Natural killer cell treated with Interleukin-12 subunit alpha and Interleukin-12 subunit beta and Interleukin-15 and Interleukin-18, amount 100 ng/mL, for 72 hours (primary cell): Measurements from ENCODE around the gene BCR. TPM values are rescaled to one million over a fixed set of nuclear protein-coding genes. Genes with fewer than 3 reads are reported as not detected.

Experiments used
- ATAC-seq, 2 donors: fragments of 150-1000 bp; cut with Tn5 transposase in 1 of 2; sonication (Bioruptor Pico), chemical (Tn5 transposase) in 1 of 2; 2 replicates each; pipeline ENCODE4 v1.10.0; 2021
- DNase-seq: peaks from one replicate; pipeline ENCODE4 v3.0.0; 2022; ENCODE audit warnings: low spot score
- H3K27ac Mint-ChIP-seq, 2 donors: 1 replicate in 1 of 2; 2 replicates in 1 of 2; pipeline ENCODE4 v1.8.0; 2022; ENCODE audit warnings: mixed read lengths in 2 of 2, mild to moderate bottlenecking in 1 of 2, moderate library complexity in 1 of 2
- H3K27me3 Mint-ChIP-seq, 2 donors: 1 replicate in 1 of 2; 2 replicates in 1 of 2; pipeline ENCODE4 v1.8.0; 2022; ENCODE audit warnings: mixed read lengths in 2 of 2
- H3K36me3 Mint-ChIP-seq: one replicate; pipeline ENCODE4 v1.8.0; 2022; ENCODE audit warnings: mixed read lengths
- H3K4me1 Mint-ChIP-seq, 2 donors: 1 replicate in 1 of 2; 2 replicates in 1 of 2; pipeline ENCODE4 v1.8.0; 2022; ENCODE audit warnings: low read depth in 2 of 2, mixed read lengths in 2 of 2, mild to moderate bottlenecking in 1 of 2
- H3K4me3 Mint-ChIP-seq: one replicate; pipeline ENCODE4 v1.8.0; 2022; ENCODE audit warnings: mixed read lengths
- H3K9me3 Mint-ChIP-seq: 2 replicates; pipeline ENCODE4 v1.8.0; 2022; ENCODE audit warnings: mixed read lengths
- total RNA-seq, 2 donors: library from RNA; stranded (reverse); gene quantifications; one replicate each; pipeline ENCODE4 v1.2.3, GENCODE V29; 2022

Gene BCR
- total RNA-seq, 2 donors from 2014 or later = 55.4 to 65.8 TPM

- Mint-ChIP-seq H3K4me3 (no peak overlapping the region), H3K27ac (no peak overlapping the region), H3K9me3 (no peaks in the 10 kb centered on the region), H3K27me3 (no peaks in the 10 kb centered on the region), H3K4me1 (peaks cover 28 to 33% of the 10 kb centered on the region in 2 donors), H3K36me3 (no peaks in the 10 kb centered on the region)
- DNase-seq (no peak), ATAC-seq (no peak)
Observed at GRCh38 chr22:23282516-23282915, 102.2 kb downstream of the BCR start.

GRCh38 chr22:23282986-23283385 is 102.7 kb downstream of the BCR start:
- Mint-ChIP-seq H3K9me3 (no peaks in the 10 kb centered on the region), H3K36me3 (no peaks in the 10 kb centered on the region)
- ATAC-seq = no peak

GRCh38 chr22:23283591-23284503 is 103.5 kb downstream of the BCR start:
- H3K27me3 Mint-ChIP-seq = no peaks in the 10 kb centered on the region
- ATAC-seq (no peak), DNase-seq (no peak)
- H3K9me3 Mint-ChIP-seq = no peaks in the 10 kb centered on the region
- H3K36me3 Mint-ChIP-seq = no peaks in the 10 kb centered on the region
- no peak overlapping the region for H3K27ac Mint-ChIP-seq
- H3K4me3 Mint-ChIP-seq = no peak overlapping the region
- peaks cover 21 to 24% of the 10 kb centered on the region in 2 donors for H3K4me1 Mint-ChIP-seq

More at GRCh38 chr22:23282986-23283385, 102.7 kb downstream of the BCR start:
- Mint-ChIP-seq H3K4me3 (no peak overlapping the region), H3K27me3 (no peaks in the 10 kb centered on the region), H3K4me1 (peaks cover 28 to 33% of the 10 kb centered on the region in 2 donors), H3K27ac (no peak overlapping the region)
- DNase-seq = no peak

- Mint-ChIP-seq H3K4me1 (peaks cover 14 to 17% of the 10 kb centered on the region in 2 donors), H3K27me3 (no peaks in the 10 kb centered on the region), H3K27ac (no peak overlapping the region), H3K36me3 (no peaks in the 10 kb centered on the region), H3K4me3 (no peak overlapping the region), H3K9me3 (no peaks in the 10 kb centered on the region)
- ATAC-seq (no peak), DNase-seq (no peak)
Observed at GRCh38 chr22:23284504-23285033, 104.3 kb downstream of the BCR start.

- Mint-ChIP-seq H3K36me3 (no peaks in the 10 kb centered on the region), H3K4me3 (no peak overlapping the region), H3K4me1 (peaks cover 8 to 10% of the 10 kb centered on the region in 2 donors), H3K27ac (peak overlapping the region in 1 of 2 donors; percentile 51), H3K9me3 (no peaks in the 10 kb centered on the region), H3K27me3 (no peaks in the 10 kb centered on the region)
- DNase-seq (no peak), ATAC-seq (no peak)
Observed at GRCh38 chr22:23285236-23285635, 104.9 kb downstream of the BCR start.

- Mint-ChIP-seq H3K4me3 (no peak overlapping the region), H3K27ac (peak overlapping the region in 1 of 2 donors; percentile 51), H3K27me3 (no peaks in the 10 kb centered on the region), H3K36me3 (no peaks in the 10 kb centered on the region), H3K4me1 (peaks cover 5 to 7% of the 10 kb centered on the region in 2 donors), H3K9me3 (no peaks in the 10 kb centered on the region)
- ATAC-seq (no peak), DNase-seq (no peak)
Observed at GRCh38 chr22:23285734-23286133, 105.4 kb downstream of the BCR start.

GRCh38 chr22:23286296-23286695 is 106.0 kb downstream of the BCR start:
- Mint-ChIP-seq H3K27ac (no peak overlapping the region), H3K27me3 (no peaks in the 10 kb centered on the region), H3K9me3 (no peaks in the 10 kb centered on the region), H3K4me1 (peaks cover 1 to 3% of the 10 kb centered on the region in 2 donors), H3K36me3 (no peaks in the 10 kb centered on the region), H3K4me3 (no peak overlapping the region)
- ATAC-seq (no peak), DNase-seq (no peak)

GRCh38 chr22:23287136-23288095 is 107.1 kb downstream of the BCR start:
- H3K4me1 Mint-ChIP-seq = peaks cover 0 to 2% of the 10 kb centered on the region in 2 donors
- ATAC-seq = no peak

GRCh38 chr22:23288301-23289129 is 108.2 kb downstream of the BCR start:
- ATAC-seq (no peak), DNase-seq (no peak)
- no peak overlapping the region for H3K4me3 Mint-ChIP-seq
- H3K27ac Mint-ChIP-seq = no peak overlapping the region
- H3K36me3 Mint-ChIP-seq = no peaks in the 10 kb centered on the region
- H3K4me1 Mint-ChIP-seq = peaks cover 0 to 2% of the 10 kb centered on the region in 2 donors
- H3K9me3 Mint-ChIP-seq = no peaks in the 10 kb centered on the region
- no peaks in the 10 kb centered on the region for H3K27me3 Mint-ChIP-seq

More at GRCh38 chr22:23287136-23288095, 107.1 kb downstream of the BCR start:
- no peak overlapping the region for H3K4me3 Mint-ChIP-seq
- H3K36me3 Mint-ChIP-seq = no peaks in the 10 kb centered on the region
- H3K27ac Mint-ChIP-seq = no peak overlapping the region
- no peaks in the 10 kb centered on the region for H3K9me3 Mint-ChIP-seq
- no peak for DNase-seq
- H3K27me3 Mint-ChIP-seq = no peaks in the 10 kb centered on the region

GRCh38 chr22:23289130-23289503 is 108.8 kb downstream of the BCR start:
- no peak for DNase-seq
- peaks cover 0 to 2% of the 10 kb centered on the region in 2 donors for H3K4me1 Mint-ChIP-seq

GRCh38 chr22:23289851-23290724 is 109.8 kb downstream of the BCR start:
- no peak for DNase-seq
- Mint-ChIP-seq H3K4me1 (peaks cover 0 to 2% of the 10 kb centered on the region in 2 donors), H3K36me3 (no peaks in the 10 kb centered on the region), H3K27ac (no peak overlapping the region), H3K27me3 (no peaks in the 10 kb centered on the region), H3K9me3 (no peaks in the 10 kb centered on the region), H3K4me3 (no peak overlapping the region)
- ATAC-seq = peak in 1 of 2 donors; percentile 37

More at GRCh38 chr22:23289130-23289503, 108.8 kb downstream of the BCR start:
- Mint-ChIP-seq H3K36me3 (no peaks in the 10 kb centered on the region), H3K4me3 (no peak overlapping the region), H3K9me3 (no peaks in the 10 kb centered on the region), H3K27ac (no peak overlapping the region), H3K27me3 (no peaks in the 10 kb centered on the region)
- ATAC-seq = no peak

GRCh38 chr22:23291806-23292452 is 111.6 kb downstream of the BCR start:
- Mint-ChIP-seq H3K9me3 (no peaks in the 10 kb centered on the region), H3K4me3 (no peak overlapping the region), H3K27ac (no peak overlapping the region), H3K4me1 (peaks cover 0 to 2% of the 10 kb centered on the region in 2 donors), H3K27me3 (no peaks in the 10 kb centered on the region), H3K36me3 (no peaks in the 10 kb centered on the region)
- DNase-seq (no peak), ATAC-seq (no peak)
